HG03159 (cell line): ENCODE measurements around the gene LOXL1.
"Not testable (repeated sequence)": the region's sequence is repeated elsewhere in the genome, so short reads cannot be mapped to it uniquely, and the experiment has no call there.

Experiments
- ATAC-seq: cut with Tn5 transposase; IDR thresholded peaks from one replicate; pipeline ENCODE4 v1.9.1; 2021; ENCODE audit warnings: mild to moderate bottlenecking, moderate library complexity; ENCODE audit not compliant: unreplicated experiment

The LOXL1 gene

DNA sequence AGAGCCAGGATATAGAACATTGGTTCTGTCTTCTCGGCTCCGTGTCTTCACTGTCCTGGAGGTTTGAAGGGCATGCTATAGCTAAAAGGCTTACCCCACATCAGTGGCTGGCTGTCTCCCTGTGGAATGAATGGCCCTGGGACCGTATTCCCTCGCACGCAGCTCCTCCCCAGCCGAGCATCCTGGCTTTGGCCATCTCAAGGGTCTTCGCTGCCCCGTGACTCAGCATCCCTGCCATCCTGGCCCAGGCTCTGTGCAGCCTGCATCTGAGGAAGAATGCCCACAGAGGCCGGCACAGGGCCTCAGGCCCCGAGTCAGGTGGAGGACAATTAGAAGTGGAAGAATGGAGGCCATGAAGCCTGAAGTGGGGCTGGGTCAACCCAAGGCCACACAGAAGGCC lies 11.0 kb downstream of the LOXL1 start:
- no peak for ATAC-seq

- ATAC-seq: no peak
These were observed 11.5 kb downstream of the LOXL1 start for GRCh38 chr15:73937726-73938125.

GRCh38 chr15:73938516-73938915 lies 12.3 kb downstream of the LOXL1 start:
- ATAC-seq: not testable (repeated sequence)

GRCh38 chr15:73939138-73939537 lies 12.9 kb downstream of the LOXL1 start:
- no peak for ATAC-seq

- ATAC-seq: no peak
These were observed 14.1 kb downstream of the LOXL1 start for GRCh38 chr15:73940061-73940981.

GRCh38 chr15:73941044-73941443 lies 14.8 kb downstream of the LOXL1 start:
- ATAC-seq: no peak

- ATAC-seq: no peak
These were observed 15.2 kb downstream of the LOXL1 start for GRCh38 chr15:73941449-73941848.

DNA sequence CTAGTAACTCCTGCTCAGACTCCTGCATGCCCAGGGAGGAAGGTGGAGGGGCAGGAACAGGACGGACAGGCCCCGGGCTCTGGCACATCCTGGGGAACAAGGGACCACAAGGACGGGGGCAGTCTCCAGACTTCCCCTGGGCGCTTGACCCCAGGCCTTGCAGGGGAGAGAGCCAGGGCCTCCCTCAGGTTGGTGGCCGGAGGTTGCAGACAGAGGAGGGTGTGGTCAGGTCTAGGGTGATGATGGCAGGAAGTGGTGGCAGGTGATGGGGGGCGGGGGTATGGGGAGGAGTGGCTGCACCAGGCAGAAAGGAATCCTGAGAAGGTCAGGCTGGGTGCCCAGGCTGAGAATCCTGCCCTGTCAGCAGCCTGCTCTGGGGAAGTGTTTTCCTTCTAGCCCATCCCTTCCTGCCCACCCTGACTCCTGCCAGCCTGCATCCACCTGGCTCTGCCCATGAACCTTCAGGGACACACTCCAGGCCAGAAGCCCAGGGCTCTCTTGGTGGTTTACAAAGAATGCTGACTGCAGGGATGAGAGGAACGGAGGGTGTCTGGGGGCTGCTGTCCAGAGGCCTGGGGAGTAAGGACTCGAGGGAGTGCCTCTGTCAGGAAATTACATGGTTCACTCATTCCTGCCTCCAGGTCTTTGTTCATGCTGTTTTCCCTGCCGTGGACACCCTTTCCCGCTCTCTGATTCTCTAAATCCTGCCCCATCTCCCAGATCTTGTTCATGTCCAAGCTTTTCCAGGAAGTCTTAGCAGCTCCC lies 15.8 kb downstream of the LOXL1 start:
- no peak for ATAC-seq

DNA sequence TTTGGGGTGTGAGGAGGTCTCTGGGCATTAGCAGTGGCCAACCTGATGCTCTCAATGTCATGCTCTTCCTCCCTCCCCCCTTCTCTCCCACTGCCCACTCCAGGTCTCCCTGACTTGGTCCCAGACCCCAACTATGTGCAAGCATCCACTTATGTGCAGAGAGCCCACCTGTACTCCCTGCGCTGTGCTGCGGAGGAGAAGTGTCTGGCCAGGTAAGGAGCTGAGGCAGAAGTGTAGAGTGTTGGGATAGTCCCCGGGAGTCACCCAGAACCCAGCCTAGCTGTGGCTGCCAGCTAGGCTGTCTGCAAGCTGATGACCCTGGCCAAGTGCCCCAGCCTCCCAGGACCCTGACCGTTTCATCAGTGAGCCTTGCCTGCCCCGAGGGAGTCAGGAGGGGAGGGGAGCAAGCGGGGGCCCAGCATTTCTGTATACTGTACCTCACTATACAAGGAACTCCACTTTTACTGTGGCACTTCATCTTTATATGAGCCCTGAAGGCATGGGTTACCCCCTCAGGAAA lies 16.5 kb downstream of the LOXL1 start:
- ATAC-seq: no peak

DNA sequence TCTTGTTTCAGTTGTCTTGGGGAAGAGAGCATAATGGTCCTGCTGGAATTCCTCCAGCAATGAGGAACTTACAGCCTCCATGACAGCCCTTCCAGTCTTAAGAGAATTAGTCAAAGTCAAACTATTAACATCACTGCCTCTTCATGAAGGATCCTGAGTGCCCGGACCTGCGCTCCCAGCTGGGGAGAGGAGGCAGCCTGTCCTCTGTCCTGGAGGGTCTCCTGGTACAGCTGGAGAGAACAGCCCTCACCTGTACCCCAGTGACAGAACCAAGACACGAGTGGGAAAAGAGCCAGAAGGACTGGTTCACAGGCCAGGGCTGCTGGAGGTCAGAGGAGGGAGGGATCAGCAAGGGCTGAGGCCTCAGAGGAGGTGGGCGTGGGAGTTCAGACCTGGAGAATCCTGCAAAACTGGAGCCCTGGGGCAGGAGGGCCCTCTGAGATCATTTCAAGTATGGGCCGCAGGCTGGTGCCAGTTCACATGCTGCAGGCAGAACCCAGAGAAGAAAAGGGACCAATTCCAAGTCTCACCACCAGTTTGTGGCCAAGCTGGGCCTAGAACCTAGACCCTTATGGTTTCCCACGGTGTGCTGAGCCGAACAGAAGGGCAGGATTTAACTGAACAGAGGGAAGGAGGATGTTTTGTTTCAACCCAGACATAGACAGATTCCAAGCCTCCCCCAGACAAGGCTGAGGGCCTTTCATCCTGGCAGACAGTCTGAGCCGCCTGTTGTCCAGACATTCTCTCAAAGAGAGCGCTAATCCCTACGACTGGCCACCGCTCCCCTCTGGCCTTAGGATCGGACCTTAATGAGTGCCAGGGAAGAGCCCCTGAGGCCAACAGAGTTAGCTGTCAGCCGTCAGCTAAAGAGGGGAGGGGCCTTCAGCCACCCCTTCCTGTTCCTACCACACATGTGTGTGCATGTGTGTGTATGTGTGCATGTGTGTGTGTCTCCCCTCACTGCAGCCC lies 18.2 kb downstream of the LOXL1 start:
- no peak for ATAC-seq

DNA sequence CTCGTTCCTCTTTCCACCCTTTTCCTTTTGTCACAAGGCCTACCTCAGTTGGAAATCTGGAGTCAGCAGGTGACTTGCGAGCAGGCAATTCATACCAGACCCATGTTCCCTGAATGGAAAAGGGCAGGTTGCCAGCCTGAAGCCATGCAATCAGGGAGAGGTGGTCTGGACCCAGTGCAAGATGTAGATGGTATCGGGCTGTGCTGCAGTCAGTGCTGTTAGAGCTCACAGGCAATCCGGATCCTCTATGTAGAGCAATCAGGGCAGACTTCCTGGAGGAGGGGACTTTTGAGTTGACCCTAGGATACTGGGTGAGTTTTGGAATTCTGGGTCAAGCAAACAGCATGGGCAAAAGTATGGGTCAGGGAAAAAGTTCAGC lies 18.9 kb downstream of the LOXL1 start:
- no peak for ATAC-seq

DNA sequence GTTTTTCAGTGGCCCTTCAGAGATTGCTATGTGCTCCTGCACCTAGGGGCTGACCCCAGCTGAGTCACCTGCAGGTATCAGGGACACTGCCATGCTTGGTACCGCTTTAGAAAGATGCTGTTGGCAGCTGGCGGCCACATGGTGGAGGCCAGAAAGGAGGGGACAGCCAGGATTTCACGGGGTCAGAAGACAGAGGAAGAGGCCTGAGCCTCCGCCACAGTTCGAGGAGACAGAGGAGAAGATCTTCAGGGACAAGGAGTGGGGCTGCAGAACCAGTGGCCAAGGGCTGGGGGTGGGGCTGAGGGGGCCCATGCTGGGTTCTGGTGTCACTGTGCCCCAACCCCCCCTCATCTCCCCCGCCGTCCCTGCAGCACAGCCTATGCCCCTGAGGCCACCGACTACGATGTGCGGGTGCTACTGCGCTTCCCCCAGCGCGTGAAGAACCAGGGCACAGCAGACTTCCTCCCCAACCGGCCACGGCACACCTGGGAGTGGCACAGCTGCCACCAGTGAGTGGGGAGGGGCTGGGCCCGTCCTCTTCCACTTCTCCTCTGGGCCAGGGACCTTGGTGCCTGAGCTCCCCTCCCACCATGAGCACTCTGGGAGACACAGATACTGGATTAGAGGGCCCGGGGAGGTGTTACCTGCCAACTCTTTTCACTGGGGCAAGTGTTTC lies 19.9 kb downstream of the LOXL1 start:
- ATAC-seq: no peak

DNA sequence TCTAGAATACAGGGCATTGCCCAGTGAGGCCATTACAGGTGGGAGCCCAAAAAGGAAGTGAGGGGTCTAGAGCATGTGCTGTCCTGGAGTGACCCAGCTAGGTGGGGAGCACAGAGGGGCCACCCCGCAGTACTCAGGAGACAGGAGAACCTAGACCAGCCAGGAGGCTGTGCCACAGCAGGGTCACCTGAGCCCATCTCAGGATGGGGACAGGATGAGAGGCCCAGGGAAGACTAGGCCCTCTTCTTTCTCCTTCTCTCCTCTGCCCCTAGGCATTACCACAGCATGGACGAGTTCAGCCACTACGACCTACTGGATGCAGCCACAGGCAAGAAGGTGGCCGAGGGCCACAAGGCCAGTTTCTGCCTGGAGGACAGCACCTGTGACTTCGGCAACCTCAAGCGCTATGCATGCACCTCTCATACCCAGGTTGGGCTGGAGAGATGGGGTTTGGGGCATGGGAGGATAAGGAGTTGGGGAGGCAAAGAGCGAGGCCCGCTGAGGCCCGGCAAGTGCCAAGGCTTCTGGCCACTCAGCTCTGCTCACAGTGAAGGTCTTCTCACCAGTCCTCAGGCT lies 20.6 kb downstream of the LOXL1 start:
- no peak for ATAC-seq

- ATAC-seq: no peak
These were observed 21.4 kb downstream of the LOXL1 start for GRCh38 chr15:73947651-73948050.

- ATAC-seq: no peak
These were observed 22.1 kb downstream of the LOXL1 start for GRCh38 chr15:73948396-73948795.

DNA sequence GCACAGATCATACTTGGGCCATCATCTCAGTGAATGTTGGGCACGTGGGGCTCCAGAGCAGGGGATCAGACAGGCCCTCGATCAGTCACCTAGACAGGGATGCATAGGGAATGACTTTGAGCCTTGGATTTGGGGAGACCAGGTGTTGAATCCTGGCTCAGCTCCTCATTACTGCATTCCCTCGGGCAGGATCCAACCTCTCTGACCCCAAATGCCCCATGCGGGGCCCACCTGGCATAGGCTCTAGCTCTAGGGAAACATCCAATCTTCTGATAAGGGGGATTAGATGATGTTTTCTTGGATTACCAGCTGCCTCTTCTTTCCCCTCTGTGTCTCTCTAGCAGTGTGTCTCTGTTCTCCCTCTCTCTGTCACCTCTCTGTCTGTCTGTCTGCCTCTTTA lies 22.7 kb downstream of the LOXL1 start:
- no peak for ATAC-seq

DNA sequence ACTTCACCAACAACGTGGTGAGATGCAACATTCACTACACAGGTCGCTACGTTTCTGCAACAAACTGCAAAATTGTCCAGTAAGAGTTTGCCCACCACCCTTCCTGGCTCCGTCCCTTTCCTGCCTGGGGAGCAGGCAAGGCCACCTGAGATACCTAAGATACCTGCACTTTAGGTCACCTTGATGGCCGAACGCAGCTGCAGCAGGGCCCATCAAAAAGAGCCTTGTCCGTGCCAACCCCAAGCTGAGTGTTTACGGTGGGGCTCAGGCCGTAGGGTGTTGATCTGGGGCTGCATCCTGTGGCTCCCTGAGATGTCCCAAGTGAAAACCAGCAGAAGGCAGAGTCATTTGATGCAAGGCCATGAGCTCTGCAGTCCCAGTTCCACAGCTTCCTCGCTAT lies 23.2 kb downstream of the LOXL1 start:
- no peak for ATAC-seq

DNA sequence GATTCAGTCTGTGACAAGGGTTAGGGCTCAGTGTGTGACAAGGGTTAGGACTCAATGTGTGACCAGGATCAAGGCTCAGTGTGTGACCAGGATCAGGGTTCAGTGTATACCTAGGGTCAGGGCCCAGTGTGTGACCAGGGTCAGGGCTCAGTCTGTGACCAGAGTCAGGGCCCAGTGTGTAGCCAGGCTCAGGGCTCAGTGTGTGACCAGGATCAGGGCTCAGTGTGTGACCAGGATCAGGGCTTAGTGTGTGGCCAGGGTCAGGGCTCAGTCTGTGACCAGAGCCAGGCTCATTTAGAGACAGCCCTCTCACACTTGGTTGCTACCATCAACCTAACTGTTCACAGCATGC lies 24.2 kb downstream of the LOXL1 start:
- ATAC-seq: no peak

- no peak for ATAC-seq
These were observed 24.7 kb downstream of the LOXL1 start for GRCh38 chr15:73950831-73951561.
